Left lobe of liver (tissue), 2 donors: ENCODE results near the gene SHISA7. TPM values are rescaled to one million over a fixed set of nuclear protein-coding genes. Genes with fewer than 3 reads are reported as not detected.

Experiments used
- ATAC-seq: fragments of 200-7000 bp; cut with Tn5 transposase; one replicate; pipeline ENCODE4 v1.9.1; 2020; ENCODE audit warnings: mild to moderate bottlenecking, moderate library complexity
- DNase-seq: peaks from one replicate; pipeline ENCODE4 v3.0.0-alpha.2; 2020; ENCODE audit warnings: low spot score
- total RNA-seq: library from RNA; stranded (reverse); gene quantifications from one replicate; pipeline ENCODE4 v1.2.1, GENCODE V29; 2021
- donor health status: DM: no; HTN: no; CAD: no; lungs with moderate emphysema.
- donor health status: DM: no; HTN: yes; CAD: no.

The SHISA7 gene
- total RNA-seq, 1 donor from 2014 or later: not detected

- ATAC-seq: no peak
- DNase-seq: no peak
Observed at GRCh38 chr19:55391702-55392615, 51.1 kb downstream of the SHISA7 start.

GRCh38 chr19:55391191-55391670 lies 51.9 kb downstream of the SHISA7 start:
- ATAC-seq: no peak
- no peak for DNase-seq

GRCh38 chr19:55390461-55390880 lies 52.6 kb downstream of the SHISA7 start:
- DNase-seq: no peak
- ATAC-seq: no peak

- DNase-seq (no peak), ATAC-seq (no peak)
Observed at GRCh38 chr19:55389386-55390317, 53.4 kb downstream of the SHISA7 start.

GRCh38 chr19:55387736-55388497 lies 55.2 kb downstream of the SHISA7 start:
- ATAC-seq (no peak), DNase-seq (no peak)

GRCh38 chr19:55386493-55386971 lies 56.6 kb downstream of the SHISA7 start:
- ATAC-seq (no peak), DNase-seq (no peak)

GRCh38 chr19:55385724-55386492 lies 57.2 kb downstream of the SHISA7 start, which contains the start of gene RPL28:
RPL28 (plus strand) TSS chr19:55385932; CDS start chr19:55386358, 426 bp downstream.
- peak; percentile 99 for DNase-seq

GRCh38 chr19:55384920-55385723 lies 58.0 kb downstream of the SHISA7 start:
- ATAC-seq (peak; percentile 78), DNase-seq (peak; percentile 97)

More at GRCh38 chr19:55385724-55386492, 57.2 kb downstream of the SHISA7 start, which contains the start of gene RPL28:
- ATAC-seq: peak; percentile 80

- ATAC-seq: peak; percentile 66
- DNase-seq: peak; percentile 83
Observed at GRCh38 chr19:55384131-55384919, 58.8 kb downstream of the SHISA7 start, which contains the start of gene TMEM238. TMEM238 (minus strand) TSS chr19:55384292; CDS start chr19:55384259, 33 bp downstream.

GRCh38 chr19:55383279-55384130 lies 59.6 kb downstream of the SHISA7 start:
- ATAC-seq: peak; percentile 21
- DNase-seq: no peak

GRCh38 chr19:55382522-55383054 lies 60.5 kb downstream of the SHISA7 start:
- DNase-seq (no peak), ATAC-seq (no peak)

- DNase-seq (no peak), ATAC-seq (no peak)
Observed at GRCh38 chr19:55382013-55382412, 61.1 kb downstream of the SHISA7 start.

- ATAC-seq (no peak), DNase-seq (no peak)
Observed at GRCh38 chr19:55379174-55379573, 63.9 kb downstream of the SHISA7 start.
